ENCODE data around the gene FAM50B.

DNA sequence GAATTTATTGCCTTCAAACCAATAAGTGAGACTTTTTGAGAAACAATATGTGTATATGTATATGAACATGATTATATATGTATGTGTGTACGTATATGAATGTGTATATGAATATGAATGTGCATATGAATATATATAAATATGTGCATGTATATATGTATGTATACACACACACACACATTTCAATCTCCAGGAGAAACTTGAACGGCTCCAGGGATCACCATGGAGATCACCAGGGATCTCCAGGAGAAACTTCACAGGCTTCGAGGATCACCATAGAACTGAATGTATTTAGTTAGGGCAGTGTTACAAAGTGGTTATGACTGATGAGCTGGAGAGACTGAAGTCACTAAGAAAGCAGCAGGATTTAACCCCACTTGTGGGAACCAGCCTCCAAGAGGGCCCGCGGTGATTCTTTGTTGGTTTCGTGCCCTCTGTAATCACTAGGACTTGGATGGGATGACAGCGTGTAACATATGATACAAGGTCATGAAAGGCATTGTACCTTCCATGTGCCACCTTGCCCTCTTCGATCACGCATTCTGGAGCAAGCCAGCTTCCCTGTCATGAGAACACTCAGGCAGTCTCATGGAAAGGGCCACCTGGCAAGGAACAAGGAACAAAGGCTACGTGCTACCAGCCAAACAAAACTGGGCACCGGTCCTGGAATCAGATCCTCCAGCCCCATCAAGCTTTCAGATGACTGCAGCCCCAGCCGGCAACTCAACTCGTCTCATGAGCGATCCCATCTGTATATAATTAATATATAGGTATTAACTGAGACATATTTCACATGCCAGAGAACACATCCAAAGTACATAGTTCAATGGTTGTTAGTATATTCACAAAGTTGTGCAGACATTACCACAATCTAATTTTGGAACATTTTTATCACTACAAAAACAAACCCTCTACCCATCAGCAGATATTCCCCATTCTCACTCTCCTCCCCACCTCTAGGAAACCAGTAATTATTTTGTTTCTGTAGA is 8.6 kb downstream of the FAM50B start:
- no peak for TF ChIP-seq CTCF (IDR thresholded peaks at IDR 0.05)
- TF ChIP-seq POLR2A (IDR thresholded peaks at IDR 0.05): no peak
